DND-41 (cell line): ENCODE measurements around the gene SULT1B1.

Source experiments
- ATAC-seq: fragments of 200-7000 bp; cut with Tn5 transposase; 3 replicates; pipeline ENCODE4 v1.9.1; 2021; ENCODE audit warnings: low read depth; ENCODE audit not compliant: insufficient read depth
- DNase-seq: peaks from one replicate; pipeline ENCODE4 v3.0.0-alpha.2; 2020
- H2AFZ ChIP-seq: 2 replicates; pipeline ENCODE4 v1.6.0; 2012; ENCODE audit warnings: low read depth, low read length
- H3K27ac ChIP-seq: 2 replicates; pipeline ENCODE4 v1.5.1; 2012; ENCODE audit warnings: low read length, inconsistent platforms
- H3K27me3 ChIP-seq: fragments of 200-600 bp; sonication (generic); 2 replicates; pipeline ENCODE4 v1.6.0; 2012; ENCODE audit warnings: low read length, mild to moderate bottlenecking, inconsistent platforms; ENCODE audit not compliant: insufficient read depth, poor library complexity
- H3K36me3 ChIP-seq: 2 replicates; pipeline ENCODE4 v1.5.1; 2012; ENCODE audit warnings: low read length, inconsistent platforms; ENCODE audit not compliant: insufficient read depth
- H3K4me1 ChIP-seq: 2 replicates; pipeline ENCODE4 v1.5.1; 2012; ENCODE audit warnings: mild to moderate bottlenecking, low read length; ENCODE audit not compliant: insufficient read depth
- H3K4me2 ChIP-seq: 2 replicates; pipeline ENCODE4 v1.6.0; 2012; ENCODE audit warnings: mild to moderate bottlenecking, moderate library complexity, low read length, inconsistent platforms; ENCODE audit not compliant: insufficient read depth
- H3K4me3 ChIP-seq, 2 experiments: fragments of 200-600 bp in 1 of 2; shearing (Covaris generic) in 1 of 2; 2 replicates each; pipeline ENCODE4 v1.5.1; 2012 to 2016; ENCODE audit warnings: inconsistent platforms in 2 of 2, low read length in 2 of 2, mild to moderate bottlenecking in 2 of 2, low read depth in 1 of 2, moderate library complexity in 1 of 2
- H3K79me2 ChIP-seq: 2 replicates; pipeline ENCODE4 v1.6.0; 2012; ENCODE audit warnings: low read length, inconsistent platforms; ENCODE audit not compliant: insufficient read depth
- H3K9ac ChIP-seq: 2 replicates; pipeline ENCODE4 v1.6.0; 2012; ENCODE audit warnings: low read depth, mild to moderate bottlenecking, inconsistent platforms, low read length, moderate library complexity
- H3K9me3 ChIP-seq: 2 replicates; pipeline ENCODE4 v1.5.1; 2012; ENCODE audit warnings: low read length, moderate library complexity, mild to moderate bottlenecking, inconsistent platforms; ENCODE audit not compliant: insufficient read depth, severe bottlenecking
- H4K20me1 ChIP-seq: 2 replicates; pipeline ENCODE4 v1.6.0; 2012; ENCODE audit warnings: low read length; ENCODE audit not compliant: insufficient read depth
- EZH2 ChIP-seq: IDR thresholded peaks from 3 replicates; pipeline ENCODE4 v1.6.1; 2012; ENCODE audit warnings: borderline replicate concordance, low read depth, mild to moderate bottlenecking, moderate library complexity, low read length, inconsistent platforms; ENCODE audit not compliant: severe bottlenecking
- TF ChIP-seq, protein P1 (sequence below): IDR thresholded peaks from 2 replicates; pipeline ENCODE4 v1.5.1; 2012; ENCODE audit warnings: borderline replicate concordance, low read length, moderate library complexity, mild to moderate bottlenecking; ENCODE audit not compliant: poor library complexity, severe bottlenecking; ENCODE audit errors: extremely low read depth

The SULT1B1 gene

DNA sequence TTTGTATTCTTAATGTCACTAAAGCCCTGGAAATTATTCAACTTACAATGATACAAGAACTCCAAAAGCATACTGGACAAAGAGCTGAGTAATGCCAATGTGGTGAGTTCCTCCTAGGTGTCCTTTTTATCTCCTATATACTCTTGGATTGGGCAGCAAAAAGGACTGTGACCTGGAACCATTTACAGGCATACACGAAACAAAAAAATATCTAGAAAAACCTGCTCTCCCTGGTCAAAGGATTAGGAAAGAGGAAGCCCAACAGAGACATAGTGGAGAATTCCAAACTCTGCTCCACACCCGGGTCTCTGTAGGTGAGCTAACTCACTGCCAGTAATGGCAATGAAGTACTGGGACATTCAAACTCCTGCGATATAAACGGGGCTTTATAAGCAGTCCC lies 25.3 kb downstream of the SULT1B1 start:
- H3K27ac ChIP-seq = no peak overlapping the region
- ATAC-seq = no peak
- H3K9me3 ChIP-seq = no peaks in the 10 kb centered on the region
- H4K20me1 ChIP-seq = no peaks in the 10 kb centered on the region
- H3K27me3 ChIP-seq = peaks cover 2% of the 10 kb centered on the region
- TF ChIP-seq, protein P1, sequence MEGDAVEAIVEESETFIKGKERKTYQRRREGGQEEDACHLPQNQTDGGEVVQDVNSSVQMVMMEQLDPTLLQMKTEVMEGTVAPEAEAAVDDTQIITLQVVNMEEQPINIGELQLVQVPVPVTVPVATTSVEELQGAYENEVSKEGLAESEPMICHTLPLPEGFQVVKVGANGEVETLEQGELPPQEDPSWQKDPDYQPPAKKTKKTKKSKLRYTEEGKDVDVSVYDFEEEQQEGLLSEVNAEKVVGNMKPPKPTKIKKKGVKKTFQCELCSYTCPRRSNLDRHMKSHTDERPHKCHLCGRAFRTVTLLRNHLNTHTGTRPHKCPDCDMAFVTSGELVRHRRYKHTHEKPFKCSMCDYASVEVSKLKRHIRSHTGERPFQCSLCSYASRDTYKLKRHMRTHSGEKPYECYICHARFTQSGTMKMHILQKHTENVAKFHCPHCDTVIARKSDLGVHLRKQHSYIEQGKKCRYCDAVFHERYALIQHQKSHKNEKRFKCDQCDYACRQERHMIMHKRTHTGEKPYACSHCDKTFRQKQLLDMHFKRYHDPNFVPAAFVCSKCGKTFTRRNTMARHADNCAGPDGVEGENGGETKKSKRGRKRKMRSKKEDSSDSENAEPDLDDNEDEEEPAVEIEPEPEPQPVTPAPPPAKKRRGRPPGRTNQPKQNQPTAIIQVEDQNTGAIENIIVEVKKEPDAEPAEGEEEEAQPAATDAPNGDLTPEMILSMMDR = no peak
- no peak for TF ChIP-seq EZH2
- H3K79me2 ChIP-seq = no peaks in the 10 kb centered on the region
- H3K4me2 ChIP-seq = no peak overlapping the region
- no peaks in the 10 kb centered on the region for H3K36me3 ChIP-seq
- H2AFZ ChIP-seq = no peak overlapping the region
- H3K9ac ChIP-seq = no peak overlapping the region
- H3K4me1 ChIP-seq = no peaks in the 10 kb centered on the region
- DNase-seq = no peak
- H3K4me3 ChIP-seq = no peak overlapping the region

DNA sequence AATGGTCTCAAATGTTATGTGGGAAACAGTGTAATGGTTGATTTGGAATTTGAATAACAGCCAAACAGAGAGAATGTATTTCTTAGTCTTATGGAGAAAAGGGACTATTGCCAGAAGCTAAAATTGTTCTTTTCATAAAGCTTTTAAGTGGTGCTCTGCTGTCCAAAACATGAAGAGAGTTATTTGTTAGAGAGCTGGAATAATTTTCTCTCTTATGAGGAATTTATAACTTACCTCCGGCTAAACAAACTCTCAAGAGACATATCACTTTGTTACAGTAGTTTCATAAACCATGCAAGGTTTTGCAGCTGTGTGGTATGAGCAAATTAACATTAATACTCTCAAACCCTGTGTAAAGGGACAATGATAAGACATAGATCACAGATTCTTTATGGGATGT lies 28.6 kb downstream of the SULT1B1 start:
- H3K79me2 ChIP-seq = no peaks in the 10 kb centered on the region
- no peaks in the 10 kb centered on the region for H4K20me1 ChIP-seq
- no peaks in the 10 kb centered on the region for H3K36me3 ChIP-seq
- DNase-seq (no peak), ATAC-seq (no peak)
- no peaks in the 10 kb centered on the region for H3K9me3 ChIP-seq
- no peak overlapping the region for H3K4me3 ChIP-seq
- H3K27me3 ChIP-seq = peaks cover 2% of the 10 kb centered on the region
- no peaks in the 10 kb centered on the region for H3K4me1 ChIP-seq
- H3K4me2 ChIP-seq = no peak overlapping the region
- no peak overlapping the region for H3K9ac ChIP-seq
- no peak overlapping the region for H3K27ac ChIP-seq
- TF ChIP-seq, protein P1 = no peak
- no peak for TF ChIP-seq EZH2
- H2AFZ ChIP-seq = no peak overlapping the region

DNA sequence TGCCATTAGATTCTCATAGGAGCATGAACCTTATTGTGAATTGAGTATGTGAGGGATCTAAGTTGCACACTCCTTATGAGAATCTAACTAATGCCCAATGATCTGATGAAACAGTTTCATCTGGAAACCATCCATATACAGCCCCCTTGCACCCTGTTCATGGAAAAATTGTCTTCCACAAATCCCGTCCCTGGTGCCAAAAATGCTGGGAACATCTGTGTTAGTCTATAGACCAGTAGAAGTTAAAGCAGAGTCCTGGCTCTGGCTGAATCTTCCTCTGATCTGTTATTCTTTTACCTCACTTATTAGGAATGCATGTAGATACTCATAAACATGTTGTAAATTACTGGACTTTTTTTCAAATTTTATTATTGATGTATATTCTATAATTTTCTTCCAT lies 29.2 kb downstream of the SULT1B1 start:
- no peaks in the 10 kb centered on the region for H4K20me1 ChIP-seq
- no peaks in the 10 kb centered on the region for H3K36me3 ChIP-seq
- no peak overlapping the region for H3K4me3 ChIP-seq
- no peaks in the 10 kb centered on the region for H3K79me2 ChIP-seq
- no peaks in the 10 kb centered on the region for H3K4me1 ChIP-seq
- H3K27ac ChIP-seq = no peak overlapping the region
- no peak for ATAC-seq
- peaks cover 2% of the 10 kb centered on the region for H3K27me3 ChIP-seq
- TF ChIP-seq EZH2 = no peak
- TF ChIP-seq, protein P1 = no peak
- no peak overlapping the region for H2AFZ ChIP-seq
- H3K9ac ChIP-seq = no peak overlapping the region
- no peak overlapping the region for H3K4me2 ChIP-seq
- DNase-seq = no peak
- no peaks in the 10 kb centered on the region for H3K9me3 ChIP-seq

DNA sequence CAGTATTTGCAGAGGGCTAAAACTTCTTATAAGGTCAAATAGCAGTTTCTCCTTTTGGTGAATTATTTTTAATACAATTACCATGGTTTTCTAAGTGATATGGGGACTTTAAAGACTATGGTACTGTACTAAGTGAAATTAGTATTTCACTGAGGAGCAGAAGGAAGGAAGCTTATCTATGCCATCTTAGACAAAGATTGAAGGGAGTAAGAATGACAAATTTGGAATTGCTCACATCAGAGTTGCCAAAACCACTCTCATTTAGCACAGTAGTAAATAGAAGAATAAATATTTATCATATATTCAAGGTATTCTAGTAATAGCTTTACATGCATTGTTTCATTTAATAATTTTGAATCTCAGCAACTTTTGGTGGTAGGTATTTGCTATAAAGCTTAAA lies 30.4 kb downstream of the SULT1B1 start:
- Histone ChIP-seq H3K36me3 (no peaks in the 10 kb centered on the region), H3K27ac (no peak overlapping the region), H3K79me2 (no peaks in the 10 kb centered on the region), H2AFZ (no peak overlapping the region), H4K20me1 (no peaks in the 10 kb centered on the region), H3K4me3 (no peak overlapping the region), H3K4me1 (no peaks in the 10 kb centered on the region), H3K27me3 (peaks cover 2% of the 10 kb centered on the region), H3K9me3 (no peaks in the 10 kb centered on the region), H3K4me2 (no peak overlapping the region), H3K9ac (no peak overlapping the region)
- DNase-seq (no peak), ATAC-seq (no peak)
- no peak for TF ChIP-seq EZH2
- TF ChIP-seq, protein P1 = no peak
